ENCODE measurements around the gene PHF14. TPM values are rescaled to one million over a fixed set of nuclear protein-coding genes. Genes with fewer than 3 reads are reported as not detected.
A peak's percentile ranks its signal among the peaks of the same experiment; 100 is the strongest.

The PHF14 gene
- total RNA-seq, 1 experiment from 2014 or later, result 26.4 TPM

GRCh38 chr7:11109659-11110058, 136.0 kb downstream of the PHF14 start:
- H3K4me3 ChIP-seq (ENCODE audit: insufficient read depth, low read depth, low read length), result no peak overlapping the region
- no peaks in the 10 kb centered on the region for H3K27me3 ChIP-seq (ENCODE audit: control insufficient read depth, insufficient read depth, low read length)
- DNase-seq, result no peak
- H3K36me3 ChIP-seq (replicated peaks; ENCODE audit: control insufficient read depth, insufficient read depth, low read length), result no peaks in the 10 kb centered on the region

- Histone ChIP-seq H3K36me3 (replicated peaks; ENCODE audit: control insufficient read depth, insufficient read depth, low read length) (no peaks in the 10 kb centered on the region), H3K27me3 (ENCODE audit: control insufficient read depth, insufficient read depth, low read length) (no peaks in the 10 kb centered on the region), H3K4me3 (ENCODE audit: insufficient read depth, low read depth, low read length) (no peak overlapping the region)
- DNase-seq, result no peak
Measured at GRCh38 chr7:11120068-11120664, 146.5 kb downstream of the PHF14 start.

- DNase-seq, result no peak
- no peaks in the 10 kb centered on the region for H3K36me3 ChIP-seq (replicated peaks; ENCODE audit: control insufficient read depth, insufficient read depth, low read length)
- no peak overlapping the region for H3K4me3 ChIP-seq (ENCODE audit: insufficient read depth, low read depth, low read length)
- no peaks in the 10 kb centered on the region for H3K27me3 ChIP-seq (ENCODE audit: control insufficient read depth, insufficient read depth, low read length)
Measured at GRCh38 chr7:11120675-11121220, 147.1 kb downstream of the PHF14 start.

GRCh38 chr7:11124856-11125559, 151.3 kb downstream of the PHF14 start:
- Histone ChIP-seq H3K36me3 (replicated peaks; ENCODE audit: control insufficient read depth, insufficient read depth, low read length) (no peaks in the 10 kb centered on the region), H3K4me3 (ENCODE audit: insufficient read depth, low read depth, low read length) (no peak overlapping the region)

GRCh38 chr7:11127114-11127785, 153.6 kb downstream of the PHF14 start:
- Histone ChIP-seq H3K27me3 (ENCODE audit: control insufficient read depth, insufficient read depth, low read length) (no peaks in the 10 kb centered on the region), H3K4me3 (ENCODE audit: insufficient read depth, low read depth, low read length) (no peak overlapping the region), H3K36me3 (replicated peaks; ENCODE audit: control insufficient read depth, insufficient read depth, low read length) (no peaks in the 10 kb centered on the region)
- no peak for DNase-seq

More at GRCh38 chr7:11124856-11125559, 151.3 kb downstream of the PHF14 start:
- H3K27me3 ChIP-seq (ENCODE audit: control insufficient read depth, insufficient read depth, low read length), result no peaks in the 10 kb centered on the region
- DNase-seq, result no peak

GRCh38 chr7:11127988-11128387, 154.3 kb downstream of the PHF14 start:
- Histone ChIP-seq H3K36me3 (replicated peaks; ENCODE audit: control insufficient read depth, insufficient read depth, low read length) (no peaks in the 10 kb centered on the region), H3K4me3 (ENCODE audit: insufficient read depth, low read depth, low read length) (no peak overlapping the region), H3K27me3 (ENCODE audit: control insufficient read depth, insufficient read depth, low read length) (no peaks in the 10 kb centered on the region)
- no peak for DNase-seq

GRCh38 chr7:11128498-11128897, 154.8 kb downstream of the PHF14 start:
- H3K27me3 ChIP-seq (ENCODE audit: control insufficient read depth, insufficient read depth, low read length), result no peaks in the 10 kb centered on the region
- H3K36me3 ChIP-seq (replicated peaks; ENCODE audit: control insufficient read depth, insufficient read depth, low read length), result no peaks in the 10 kb centered on the region
- H3K4me3 ChIP-seq (ENCODE audit: insufficient read depth, low read depth, low read length), result no peak overlapping the region
- peak; percentile 2 for DNase-seq

GRCh38 chr7:11130012-11130411, 156.3 kb downstream of the PHF14 start:
- Histone ChIP-seq H3K4me3 (ENCODE audit: insufficient read depth, low read depth, low read length) (no peak overlapping the region), H3K27me3 (ENCODE audit: control insufficient read depth, insufficient read depth, low read length) (no peaks in the 10 kb centered on the region), H3K36me3 (replicated peaks; ENCODE audit: control insufficient read depth, insufficient read depth, low read length) (no peaks in the 10 kb centered on the region; the same call in 1 of the 2 replicates)
- DNase-seq, result no peak

- Histone ChIP-seq H3K27me3 (ENCODE audit: control insufficient read depth, insufficient read depth, low read length) (no peaks in the 10 kb centered on the region), H3K4me3 (ENCODE audit: insufficient read depth, low read depth, low read length) (no peak overlapping the region), H3K36me3 (replicated peaks; ENCODE audit: control insufficient read depth, insufficient read depth, low read length) (no peaks in the 10 kb centered on the region; the same call in 1 of the 2 replicates)
- no peak for DNase-seq
Measured at GRCh38 chr7:11130601-11131000, 156.9 kb downstream of the PHF14 start.

GRCh38 chr7:11133436-11133959, 159.8 kb downstream of the PHF14 start:
- Histone ChIP-seq H3K36me3 (replicated peaks; ENCODE audit: control insufficient read depth, insufficient read depth, low read length) (no peaks in the 10 kb centered on the region; the same call in 1 of the 2 replicates), H3K27me3 (ENCODE audit: control insufficient read depth, insufficient read depth, low read length) (no peaks in the 10 kb centered on the region), H3K4me3 (ENCODE audit: insufficient read depth, low read depth, low read length) (no peak overlapping the region)
- DNase-seq, result no peak

GRCh38 chr7:11135573-11135972, 161.9 kb downstream of the PHF14 start:
- no peak overlapping the region for H3K4me3 ChIP-seq (ENCODE audit: insufficient read depth, low read depth, low read length)
- H3K27me3 ChIP-seq (ENCODE audit: control insufficient read depth, insufficient read depth, low read length), result no peaks in the 10 kb centered on the region
- no peaks in the 10 kb centered on the region; the same call in 1 of the 2 replicates for H3K36me3 ChIP-seq (replicated peaks; ENCODE audit: control insufficient read depth, insufficient read depth, low read length)
- no peak for DNase-seq

- H3K4me3 ChIP-seq (ENCODE audit: insufficient read depth, low read depth, low read length), result no peak overlapping the region
- DNase-seq, result no peak
- no peaks in the 10 kb centered on the region for H3K27me3 ChIP-seq (ENCODE audit: control insufficient read depth, insufficient read depth, low read length)
- H3K36me3 ChIP-seq (replicated peaks; ENCODE audit: control insufficient read depth, insufficient read depth, low read length), result no peaks in the 10 kb centered on the region
Measured at GRCh38 chr7:11141541-11141940, 167.9 kb downstream of the PHF14 start.

GRCh38 chr7:11153694-11154093, 180.0 kb downstream of the PHF14 start:
- Histone ChIP-seq H3K36me3 (replicated peaks; ENCODE audit: control insufficient read depth, insufficient read depth, low read length) (no peaks in the 10 kb centered on the region), H3K4me3 (ENCODE audit: insufficient read depth, low read depth, low read length) (no peak overlapping the region), H3K27me3 (ENCODE audit: control insufficient read depth, insufficient read depth, low read length) (no peaks in the 10 kb centered on the region)
- DNase-seq, result no peak

- Histone ChIP-seq H3K36me3 (replicated peaks; ENCODE audit: control insufficient read depth, insufficient read depth, low read length) (no peaks in the 10 kb centered on the region), H3K27me3 (ENCODE audit: control insufficient read depth, insufficient read depth, low read length) (no peaks in the 10 kb centered on the region), H3K4me3 (ENCODE audit: insufficient read depth, low read depth, low read length) (no peak overlapping the region)
- DNase-seq, result no peak
Measured at GRCh38 chr7:11155883-11156282, 182.2 kb downstream of the PHF14 start.

Data from H7 (cell line).